ENCODE results near the gene MOV10L1.

Gene MOV10L1

DNA sequence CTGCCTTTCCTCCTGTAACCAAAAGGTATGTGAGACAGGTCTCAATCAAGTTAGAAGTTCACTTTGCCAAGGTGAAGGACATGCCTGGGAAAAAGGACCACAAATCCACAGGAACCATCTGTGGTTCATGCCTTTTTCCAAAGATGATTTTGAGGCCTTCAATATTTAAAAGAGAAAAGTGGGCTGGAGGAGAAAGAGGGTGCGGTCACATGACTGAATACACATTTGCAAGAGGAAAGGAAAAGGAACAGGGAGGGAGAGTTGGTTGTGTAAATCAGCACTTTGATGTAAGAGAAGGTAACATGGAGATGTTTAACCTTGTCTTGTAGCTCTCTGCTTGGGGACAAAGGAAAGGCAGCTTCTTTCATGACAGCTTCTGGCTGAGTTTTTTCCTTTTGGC lies 21.2 kb downstream of the MOV10L1 start:
- no peak for DNase-seq (ENCODE audit: low read depth)
- TF ChIP-seq, protein P1, sequence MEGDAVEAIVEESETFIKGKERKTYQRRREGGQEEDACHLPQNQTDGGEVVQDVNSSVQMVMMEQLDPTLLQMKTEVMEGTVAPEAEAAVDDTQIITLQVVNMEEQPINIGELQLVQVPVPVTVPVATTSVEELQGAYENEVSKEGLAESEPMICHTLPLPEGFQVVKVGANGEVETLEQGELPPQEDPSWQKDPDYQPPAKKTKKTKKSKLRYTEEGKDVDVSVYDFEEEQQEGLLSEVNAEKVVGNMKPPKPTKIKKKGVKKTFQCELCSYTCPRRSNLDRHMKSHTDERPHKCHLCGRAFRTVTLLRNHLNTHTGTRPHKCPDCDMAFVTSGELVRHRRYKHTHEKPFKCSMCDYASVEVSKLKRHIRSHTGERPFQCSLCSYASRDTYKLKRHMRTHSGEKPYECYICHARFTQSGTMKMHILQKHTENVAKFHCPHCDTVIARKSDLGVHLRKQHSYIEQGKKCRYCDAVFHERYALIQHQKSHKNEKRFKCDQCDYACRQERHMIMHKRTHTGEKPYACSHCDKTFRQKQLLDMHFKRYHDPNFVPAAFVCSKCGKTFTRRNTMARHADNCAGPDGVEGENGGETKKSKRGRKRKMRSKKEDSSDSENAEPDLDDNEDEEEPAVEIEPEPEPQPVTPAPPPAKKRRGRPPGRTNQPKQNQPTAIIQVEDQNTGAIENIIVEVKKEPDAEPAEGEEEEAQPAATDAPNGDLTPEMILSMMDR (conservative IDR thresholded peaks at IDR 0.05; ENCODE audit: low read length), result no peak
- H3K4me3 ChIP-seq (ENCODE audit: low read length), result no peak overlapping the region

DNA sequence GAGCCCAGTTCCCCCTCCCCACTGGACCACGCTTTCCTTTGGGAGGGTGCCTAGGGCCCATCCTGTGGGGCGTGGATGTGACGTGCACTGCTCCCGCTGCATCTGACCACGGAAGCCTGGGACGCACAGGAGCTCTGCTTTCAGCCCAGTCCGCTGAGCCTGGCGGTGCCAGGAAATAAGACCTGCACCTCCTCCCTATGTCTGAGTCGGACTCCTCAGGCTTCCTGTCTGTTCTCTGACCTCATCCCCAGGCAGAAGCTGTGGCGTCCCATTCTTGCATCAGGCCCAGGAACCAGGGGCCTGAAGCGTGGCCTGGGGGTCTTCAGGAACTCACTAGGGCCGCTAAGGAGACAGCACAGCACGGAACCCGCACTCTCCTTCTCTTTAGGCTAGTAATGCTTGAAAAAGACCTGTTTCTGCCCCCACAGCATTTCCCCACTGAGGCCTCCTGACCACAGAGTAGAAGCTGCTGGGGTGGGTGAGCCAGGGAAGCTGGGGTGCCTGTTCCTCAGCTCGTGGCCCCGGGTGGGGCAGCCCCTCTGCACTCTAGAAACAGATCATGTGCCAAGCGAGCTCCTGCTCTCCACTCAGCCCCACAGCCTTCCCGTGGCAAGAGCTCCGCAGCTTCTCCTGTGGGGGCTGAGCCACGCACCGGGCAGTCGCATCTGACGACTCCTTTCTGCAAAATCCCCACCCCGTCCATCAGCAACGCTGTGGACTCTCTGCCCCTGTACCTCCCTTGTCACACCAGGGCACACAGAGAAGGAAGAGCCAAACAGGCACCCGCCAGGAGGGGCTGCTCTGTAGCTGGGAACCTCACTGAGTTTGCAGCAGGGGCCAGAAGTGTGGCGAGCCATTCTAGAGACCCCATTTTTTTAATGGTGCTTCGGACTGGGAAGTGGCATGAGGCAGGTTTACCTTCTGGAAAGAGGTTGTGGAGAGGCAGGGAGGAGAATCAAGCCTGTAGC lies 22.6 kb downstream of the MOV10L1 start:
- H3K4me3 ChIP-seq (ENCODE audit: low read length), result no peak overlapping the region
- peak; percentile 64 for DNase-seq (ENCODE audit: low read depth)
- TF ChIP-seq, protein P1 (conservative IDR thresholded peaks at IDR 0.05; ENCODE audit: low read length), result no peak

DNA sequence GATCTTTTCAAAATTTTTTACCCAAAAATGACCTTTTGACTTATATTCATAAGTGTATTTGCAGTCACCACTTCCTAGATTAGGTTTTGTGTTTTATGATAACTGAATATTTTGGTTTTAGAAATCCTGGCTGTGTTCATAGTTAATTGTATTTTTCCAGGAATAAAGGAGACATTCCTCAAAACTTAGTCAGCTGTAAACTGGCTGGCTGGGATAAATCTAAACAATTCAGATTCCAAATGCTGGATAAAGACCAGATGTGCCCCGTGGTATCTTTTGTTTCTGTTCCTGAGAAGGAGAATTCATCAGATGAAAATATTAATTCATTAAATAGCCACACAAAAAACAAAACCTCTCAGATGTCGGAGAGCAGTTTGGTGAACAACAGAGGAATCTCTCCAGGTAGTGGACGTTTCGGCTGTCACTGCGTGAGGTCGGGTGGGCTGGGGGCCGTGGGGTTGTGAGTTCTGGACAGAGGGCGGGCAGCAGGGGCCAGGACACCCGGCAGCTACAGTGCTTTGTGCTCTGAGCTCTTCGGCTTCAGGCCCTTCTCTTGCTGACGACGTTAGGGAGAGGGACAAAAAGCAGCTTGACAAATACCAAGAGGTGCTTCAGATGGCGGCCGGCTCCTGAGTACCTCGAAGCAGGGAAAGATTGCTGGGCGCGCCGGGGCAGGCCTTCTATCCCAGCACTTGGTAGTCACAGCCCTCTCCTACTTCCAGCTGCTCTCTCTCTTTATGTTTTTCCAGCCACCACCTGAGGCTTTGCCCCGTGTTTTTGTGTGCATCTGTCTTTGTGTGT lies 24.6 kb downstream of the MOV10L1 start:
- H3K4me3 ChIP-seq (ENCODE audit: low read length), result peak overlapping the region; percentile 47
- peak; percentile 80 for DNase-seq (ENCODE audit: low read depth)
- TF ChIP-seq, protein P1 (conservative IDR thresholded peaks at IDR 0.05; ENCODE audit: low read length), result no peak

DNA sequence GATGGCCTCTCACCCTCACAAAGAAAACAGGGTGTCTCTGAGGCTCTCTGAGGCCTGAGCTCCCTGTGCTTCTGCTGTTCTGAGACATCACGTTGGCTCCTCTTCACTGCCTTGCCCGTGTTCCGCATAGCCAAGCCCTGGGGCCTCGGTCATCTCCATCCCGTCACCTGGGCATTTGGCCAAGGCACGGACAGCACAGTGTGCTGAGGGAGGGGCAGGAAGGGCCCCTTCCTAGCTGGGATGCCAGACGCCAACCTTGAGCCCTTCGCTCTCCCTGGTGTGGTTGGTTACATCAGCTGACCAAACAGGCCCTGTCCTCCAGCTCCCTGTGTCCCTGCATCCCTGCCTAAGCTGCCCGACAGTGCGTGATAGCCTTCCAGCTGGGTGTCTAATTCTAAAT lies 25.9 kb downstream of the MOV10L1 start:
- peak; percentile 24 for DNase-seq (ENCODE audit: low read depth)
- no peak overlapping the region for H3K4me3 ChIP-seq (ENCODE audit: low read length)

DNA sequence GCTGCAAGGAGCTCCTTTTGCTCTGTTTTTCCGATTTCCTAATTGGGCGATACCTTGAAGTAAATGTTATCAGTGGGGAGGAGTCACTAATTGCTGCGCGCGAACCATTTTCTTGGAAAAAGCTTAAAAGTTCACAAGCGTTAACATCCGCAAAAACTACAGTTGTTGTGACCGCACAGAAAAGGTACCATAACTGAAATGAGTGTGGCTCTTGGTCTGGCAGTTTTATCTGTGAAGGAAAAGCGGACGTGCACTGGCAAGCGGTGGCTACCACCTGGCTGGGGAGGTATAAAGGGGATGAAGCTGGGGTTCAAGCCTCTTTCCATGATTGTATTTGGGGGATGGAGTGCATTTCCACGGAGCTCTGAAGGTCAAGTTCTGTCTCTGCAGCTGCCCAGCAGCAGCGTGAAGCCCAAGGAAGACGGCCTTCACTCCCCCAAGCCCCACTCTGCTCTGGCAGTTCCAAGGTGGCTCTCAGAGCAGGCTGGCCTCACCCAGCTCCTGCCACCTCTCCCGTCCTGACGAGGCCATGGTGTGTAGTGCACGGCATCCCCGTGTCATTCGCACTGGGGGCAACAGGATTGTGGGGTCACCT lies 27.5 kb downstream of the MOV10L1 start:
- TF ChIP-seq, protein P1 (conservative IDR thresholded peaks at IDR 0.05; ENCODE audit: low read length), result no peak
- DNase-seq (ENCODE audit: low read depth), result no peak
- H3K4me3 ChIP-seq (ENCODE audit: low read length), result no peak overlapping the region

More for the DNA sequence above, 25.9 kb downstream of the MOV10L1 start:
- TF ChIP-seq, protein P1 (conservative IDR thresholded peaks at IDR 0.05; ENCODE audit: low read length), result no peak

DNA sequence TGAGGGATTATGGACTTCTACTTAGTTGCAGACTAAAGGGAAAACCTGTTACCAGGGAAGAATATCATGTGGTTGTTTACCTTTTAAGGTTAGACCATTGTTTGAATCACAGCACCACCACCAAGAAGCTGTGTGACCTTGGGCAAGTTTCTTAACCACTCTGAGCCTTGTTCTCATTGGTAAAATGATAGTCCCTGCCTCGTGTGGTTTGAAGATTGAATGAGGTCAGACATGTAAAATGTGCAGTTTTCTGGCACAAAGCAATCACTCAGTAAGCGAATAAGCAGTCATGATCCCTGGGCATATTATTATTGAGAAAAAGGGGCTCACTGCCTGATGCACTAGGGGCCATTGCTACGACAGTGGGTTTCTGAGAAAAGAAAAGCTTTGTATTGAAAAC lies 28.3 kb downstream of the MOV10L1 start:
- no peak for DNase-seq (ENCODE audit: low read depth)
- no peak overlapping the region for H3K4me3 ChIP-seq (ENCODE audit: low read length)
- TF ChIP-seq, protein P1 (conservative IDR thresholded peaks at IDR 0.05; ENCODE audit: low read length), result no peak

Measured in AG10803 (cell line).